HUDEP-2 (cell line): ENCODE measurements around the gene PARD6A.

Source experiments
- DNase-seq, 76 experiments: peaks; one replicate each; lab custom pipeline; 2025; ENCODE audit not compliant: unreplicated experiment in 76 of 76; lab: John Stamatoyannopoulos, UW

Gene PARD6A

GRCh38 chr16:67660564-67661028, at the start of gene PARD6A:
Gene PARD6A, plus strand, starts transcription at chr16:67660960. Its CDS starts 79 bp downstream, at chr16:67661039.
- DNase-seq, result peak in 74 of 76 experiments; percentile 48 to 94 (median 85)

GRCh38 chr16:67613808-67614207, 47.0 kb upstream of the PARD6A start:
- peak in 8 of 76 experiments; percentile 2 to 13 (median 8) for DNase-seq

- no peak for DNase-seq
Observed at GRCh38 chr16:67628216-67628615, 32.5 kb upstream of the PARD6A start.

- DNase-seq, result peak in 1 of 76 experiments; percentile 11
Observed at GRCh38 chr16:67632415-67633172, 28.2 kb upstream of the PARD6A start.

GRCh38 chr16:67636713-67637112, 24.0 kb upstream of the PARD6A start:
- no peak for DNase-seq

- DNase-seq, result no peak
Observed at GRCh38 chr16:67637625-67638024, 23.1 kb upstream of the PARD6A start.

- peak in 13 of 76 experiments; percentile 7 to 48 (median 18) for DNase-seq
Observed at GRCh38 chr16:67641779-67642708, 18.7 kb upstream of the PARD6A start.

GRCh38 chr16:67644038-67644437, 16.7 kb upstream of the PARD6A start:
- no peak for DNase-seq

GRCh38 chr16:67645397-67646121, 15.2 kb upstream of the PARD6A start:
- peak in 5 of 76 experiments; percentile 6 to 28 (median 16) for DNase-seq

- DNase-seq, result no peak
Observed at GRCh38 chr16:67647111-67647651, 13.6 kb upstream of the PARD6A start.

GRCh38 chr16:67647681-67648080, 13.1 kb upstream of the PARD6A start:
- no peak for DNase-seq

GRCh38 chr16:67648088-67648763, 12.5 kb upstream of the PARD6A start:
- DNase-seq, result no peak

GRCh38 chr16:67648764-67649407, 11.9 kb upstream of the PARD6A start:
- DNase-seq, result no peak

GRCh38 chr16:67649494-67649931, 11.2 kb upstream of the PARD6A start:
- no peak for DNase-seq

GRCh38 chr16:67650023-67650422, 10.7 kb upstream of the PARD6A start:
- DNase-seq, result no peak

- no peak for DNase-seq
Observed at GRCh38 chr16:67651039-67651438, 9.7 kb upstream of the PARD6A start.

- no peak for DNase-seq
Observed at GRCh38 chr16:67651847-67652246, 8.9 kb upstream of the PARD6A start.

GRCh38 chr16:67652578-67653127, 8.1 kb upstream of the PARD6A start:
- no peak for DNase-seq
